ENCODE measurements around the gene PBX3. TPM values are rescaled to one million over a fixed set of nuclear protein-coding genes. Genes with fewer than 3 reads are reported as not detected.

The PBX3 gene
- total and polyA plus RNA-seq, 2 of the 13 experiments (the other 11 are each of a cell fraction or from before 2014, with no cell fraction given): 6.0 to 11.2 TPM

- peak; percentile 77 for TF ChIP-seq YY1 (IDR thresholded peaks at IDR 0.05; ENCODE audit: insufficient read depth, insufficient replicate concordance, low read depth, low read length)
- TF ChIP-seq GFI1 (CRISPR knock-in tag; IDR thresholded peaks at IDR 0.05; ENCODE audit: borderline replicate concordance): no peak; the same call in 1 of the 2 replicates
- TF ChIP-seq ZNF17 (CRISPR knock-in tag; IDR thresholded peaks at IDR 0.05): no peak
- peak; percentile 91; the same call in 1 of the 2 replicates for TF ChIP-seq ZNF614 (CRISPR knock-in tag; IDR thresholded peaks at IDR 0.05; ENCODE audit: borderline replicate concordance)
- TF ChIP-seq SUZ12 (IDR thresholded peaks at IDR 0.05; ENCODE audit: low read depth, low read length): no peak
- no peak for TF ChIP-seq ZNF3 (CRISPR knock-in tag; IDR thresholded peaks at IDR 0.05)
- TF ChIP-seq ZNF740 (CRISPR knock-in tag; IDR thresholded peaks at IDR 0.05): no peak
- TF ChIP-seq MXD1 (CRISPR knock-in tag; IDR thresholded peaks at IDR 0.05): peak; percentile 58; the same call in 1 of the 2 replicates
- no peak for TF ChIP-seq NBN (conservative IDR thresholded peaks at IDR 0.05)
- no peak for TF ChIP-seq KAT2B (IDR thresholded peaks at IDR 0.05; ENCODE audit: borderline replicate concordance, low read depth, low read length)
- peak; percentile 63; the same call in 1 of the 2 replicates for TF ChIP-seq PCBP1 (IDR thresholded peaks at IDR 0.05; ENCODE audit: borderline replicate concordance, low read depth, low read length)
- no peak for TF ChIP-seq MTF1 (CRISPR knock-in tag; IDR thresholded peaks at IDR 0.05)
- no peak for TF ChIP-seq JDP2 (CRISPR knock-in tag; IDR thresholded peaks at IDR 0.05; ENCODE audit: borderline replicate concordance)
- peak; percentile 46; the same call in 1 of the 2 replicates for TF ChIP-seq HINFP (CRISPR knock-in tag; IDR thresholded peaks at IDR 0.05; ENCODE audit: low read depth)
- no peak for TF ChIP-seq ZBTB7A (CRISPR knock-in tag; IDR thresholded peaks at IDR 0.05)
- no peak for TF ChIP-seq SETDB1 (CRISPR knock-in tag; IDR thresholded peaks at IDR 0.05; ENCODE audit: borderline replicate concordance)
- no peak for TF ChIP-seq TBP (CRISPR knock-in tag; IDR thresholded peaks at IDR 0.05)
- no peak for TF ChIP-seq AHDC1 (CRISPR knock-in tag; IDR thresholded peaks at IDR 0.05; ENCODE audit: borderline replicate concordance)
- TF ChIP-seq SMAD1 (CRISPR knock-in tag; IDR thresholded peaks at IDR 0.05; ENCODE audit: borderline replicate concordance, low read depth): no peak
- TF ChIP-seq MEF2D (CRISPR knock-in tag; IDR thresholded peaks at IDR 0.05): no peak
- no peak for TF ChIP-seq ZNF550 (CRISPR knock-in tag; IDR thresholded peaks at IDR 0.05; ENCODE audit: borderline replicate concordance)
These were observed 40.3 kb upstream of the PBX3 start, which contains the start of gene MAPKAP1 (continued) for GRCh38 chr9:125706651-125707471.

All from HepG2 (cell line).